Skeletal muscle satellite cell (primary cell): ENCODE data around the gene FAM200B.

ENCODE experiments used
- H3K27me3 ChIP-seq: 2 replicates; pipeline ENCODE4 v1.7.0; 2013; ENCODE audit warnings: low read length; ENCODE audit not compliant: control insufficient read depth, insufficient read depth
- H3K36me3 ChIP-seq: 2 replicates; pipeline ENCODE4 v1.7.0; 2013; ENCODE audit warnings: mild to moderate bottlenecking, control low read depth, low read length; ENCODE audit not compliant: insufficient read depth
- H3K4me1 ChIP-seq: 2 replicates; pipeline ENCODE4 v1.7.0; 2013; ENCODE audit warnings: low read length; ENCODE audit not compliant: control insufficient read depth, insufficient read depth
- H3K4me2 ChIP-seq: 2 replicates; pipeline ENCODE4 v1.7.0; 2013; ENCODE audit warnings: mild to moderate bottlenecking, low read length
- H3K4me3 ChIP-seq: 2 replicates; pipeline ENCODE4 v1.7.0; 2013; ENCODE audit warnings: low read length
- H3K9ac ChIP-seq: 2 replicates; pipeline ENCODE4 v1.7.0; 2013; ENCODE audit warnings: mild to moderate bottlenecking, low read depth, low read length, moderate library complexity
- H3K9me3 ChIP-seq: replicated peaks from 2 replicates; pipeline ENCODE4 v1.7.0; 2013; ENCODE audit warnings: mild to moderate bottlenecking, control low read depth, low read length

The FAM200B gene

GRCh38 chr4:15655223-15656037 lies 26.2 kb upstream of the FAM200B start, which contains the start of gene FBXL5:
TSS of gene FBXL5 (minus strand) at chr4:15655357. CDS start at chr4:15655287, 70 bp downstream.
- H3K9ac ChIP-seq: peak within 1 kb of the TSS; percentile 98
- peaks cover 37% of the 10 kb centered on the region for H3K4me1 ChIP-seq
- peak within 1 kb of the TSS; percentile 98 for H3K4me2 ChIP-seq
- H3K27me3 ChIP-seq: no peaks in the 10 kb centered on the region
- no peaks in the 10 kb centered on the region for H3K9me3 ChIP-seq
- H3K36me3 ChIP-seq: no peaks in the 10 kb centered on the region
- peak within 1 kb of the TSS; percentile 90 for H3K4me3 ChIP-seq

GRCh38 chr4:15656038-15656470 lies 25.6 kb upstream of the FAM200B start:
- Histone ChIP-seq H3K4me1 (peaks cover 37% of the 10 kb centered on the region), H3K9ac (peak overlapping the region; percentile 98), H3K36me3 (no peaks in the 10 kb centered on the region), H3K9me3 (no peaks in the 10 kb centered on the region), H3K4me3 (peak overlapping the region; percentile 90), H3K4me2 (peak overlapping the region; percentile 98), H3K27me3 (no peaks in the 10 kb centered on the region)

DNA sequence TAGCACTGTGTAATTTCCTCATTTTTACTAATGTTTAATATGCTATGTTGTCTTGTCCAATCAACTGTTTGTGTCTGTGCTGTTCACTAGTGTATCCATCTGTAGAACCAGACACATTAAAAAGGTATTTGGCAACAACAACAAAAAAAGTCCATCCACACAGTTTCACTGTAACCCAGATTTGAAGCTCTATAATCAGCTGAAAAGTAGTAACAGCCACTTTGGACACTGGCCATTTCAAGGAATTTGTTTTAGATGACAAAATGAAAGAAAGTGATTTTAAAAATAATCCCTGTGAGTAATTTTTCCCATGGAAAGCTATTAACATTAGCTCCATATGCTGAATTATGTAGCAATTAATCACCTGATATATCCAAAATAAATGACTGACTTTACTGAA lies 24.3 kb upstream of the FAM200B start:
- Histone ChIP-seq H3K9ac (no peak overlapping the region), H3K9me3 (no peaks in the 10 kb centered on the region), H3K36me3 (no peaks in the 10 kb centered on the region), H3K4me3 (no peak overlapping the region), H3K4me2 (no peak overlapping the region), H3K27me3 (no peaks in the 10 kb centered on the region), H3K4me1 (peaks cover 25% of the 10 kb centered on the region)

GRCh38 chr4:15658136-15658770 lies 23.4 kb upstream of the FAM200B start:
- no peak overlapping the region for H3K4me3 ChIP-seq
- no peaks in the 10 kb centered on the region for H3K36me3 ChIP-seq
- no peaks in the 10 kb centered on the region for H3K9me3 ChIP-seq
- H3K4me1 ChIP-seq: peaks cover 19% of the 10 kb centered on the region
- no peaks in the 10 kb centered on the region for H3K27me3 ChIP-seq
- no peak overlapping the region for H3K9ac ChIP-seq
- no peak overlapping the region for H3K4me2 ChIP-seq

DNA sequence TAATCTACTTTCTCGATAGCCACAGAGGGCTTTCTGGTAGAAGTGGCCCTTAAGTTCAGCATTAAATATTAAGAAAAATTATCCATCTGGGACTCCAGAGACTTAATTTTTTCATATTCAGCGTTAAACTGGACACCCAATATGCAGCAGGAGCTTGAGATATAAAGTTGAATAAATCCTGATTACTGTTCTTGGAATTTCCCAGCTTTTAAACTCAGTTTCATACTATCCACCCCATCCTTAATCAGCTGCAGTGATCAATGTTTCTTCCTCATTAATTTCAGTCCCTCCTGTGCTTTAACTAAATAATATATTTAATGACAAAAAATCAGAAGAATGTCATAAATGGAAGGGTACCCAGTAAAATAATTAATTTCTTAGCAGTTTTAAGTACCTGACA lies 22.8 kb upstream of the FAM200B start:
- Histone ChIP-seq H3K27me3 (no peaks in the 10 kb centered on the region), H3K4me1 (peaks cover 19% of the 10 kb centered on the region), H3K4me2 (no peak overlapping the region), H3K4me3 (no peak overlapping the region), H3K36me3 (no peaks in the 10 kb centered on the region), H3K9ac (no peak overlapping the region), H3K9me3 (no peaks in the 10 kb centered on the region)

GRCh38 chr4:15659768-15660570 lies 21.7 kb upstream of the FAM200B start:
- Histone ChIP-seq H3K4me1 (peaks cover 19% of the 10 kb centered on the region), H3K27me3 (no peaks in the 10 kb centered on the region), H3K4me3 (no peak overlapping the region), H3K9ac (no peak overlapping the region), H3K4me2 (no peak overlapping the region), H3K9me3 (no peaks in the 10 kb centered on the region), H3K36me3 (no peaks in the 10 kb centered on the region)

- Histone ChIP-seq H3K27me3 (no peaks in the 10 kb centered on the region), H3K4me2 (peak overlapping the region; percentile 39), H3K36me3 (peaks cover 5% of the 10 kb centered on the region), H3K9me3 (no peaks in the 10 kb centered on the region), H3K4me3 (no peak overlapping the region), H3K4me1 (peaks cover 14% of the 10 kb centered on the region), H3K9ac (no peak overlapping the region)
Observed at GRCh38 chr4:15665753-15666365, 15.8 kb upstream of the FAM200B start.

DNA sequence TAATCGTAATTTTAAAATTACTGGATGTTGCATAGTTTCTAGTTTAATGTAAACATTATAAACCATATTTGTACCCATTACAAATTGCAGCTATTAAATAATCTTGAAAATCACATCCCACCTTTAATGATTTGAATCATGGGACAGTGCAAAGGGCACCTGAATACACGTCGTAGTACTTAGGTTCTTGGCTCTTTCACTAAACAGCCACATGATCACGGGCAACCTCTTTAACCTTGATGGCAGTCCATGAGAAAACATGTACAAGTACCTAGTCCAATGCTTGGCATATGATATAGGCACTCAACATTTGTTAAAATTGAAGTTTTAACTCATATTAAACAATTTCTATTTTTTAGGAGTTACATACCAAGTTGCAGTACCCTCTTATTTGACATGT lies 14.6 kb upstream of the FAM200B start:
- Histone ChIP-seq H3K9me3 (no peaks in the 10 kb centered on the region), H3K4me2 (no peak overlapping the region), H3K4me3 (no peak overlapping the region), H3K9ac (no peak overlapping the region), H3K36me3 (peaks cover 5% of the 10 kb centered on the region), H3K27me3 (no peaks in the 10 kb centered on the region), H3K4me1 (peaks cover 14% of the 10 kb centered on the region)

- Histone ChIP-seq H3K9me3 (no peaks in the 10 kb centered on the region), H3K4me1 (peaks cover 14% of the 10 kb centered on the region), H3K4me2 (no peak overlapping the region), H3K4me3 (no peak overlapping the region), H3K36me3 (peaks cover 5% of the 10 kb centered on the region), H3K9ac (no peak overlapping the region), H3K27me3 (no peaks in the 10 kb centered on the region)
Observed at GRCh38 chr4:15668566-15669435, 12.8 kb upstream of the FAM200B start.

GRCh38 chr4:15670576-15670975 lies 11.1 kb upstream of the FAM200B start:
- H3K27me3 ChIP-seq: no peaks in the 10 kb centered on the region
- H3K4me3 ChIP-seq: no peak overlapping the region
- H3K4me1 ChIP-seq: peaks cover 11% of the 10 kb centered on the region
- peaks cover 5% of the 10 kb centered on the region for H3K36me3 ChIP-seq
- no peak overlapping the region for H3K9ac ChIP-seq
- no peak overlapping the region for H3K4me2 ChIP-seq
- H3K9me3 ChIP-seq: no peaks in the 10 kb centered on the region
